ENCODE measurements around the gene ABLIM1.

ABLIM1 gene

DNA sequence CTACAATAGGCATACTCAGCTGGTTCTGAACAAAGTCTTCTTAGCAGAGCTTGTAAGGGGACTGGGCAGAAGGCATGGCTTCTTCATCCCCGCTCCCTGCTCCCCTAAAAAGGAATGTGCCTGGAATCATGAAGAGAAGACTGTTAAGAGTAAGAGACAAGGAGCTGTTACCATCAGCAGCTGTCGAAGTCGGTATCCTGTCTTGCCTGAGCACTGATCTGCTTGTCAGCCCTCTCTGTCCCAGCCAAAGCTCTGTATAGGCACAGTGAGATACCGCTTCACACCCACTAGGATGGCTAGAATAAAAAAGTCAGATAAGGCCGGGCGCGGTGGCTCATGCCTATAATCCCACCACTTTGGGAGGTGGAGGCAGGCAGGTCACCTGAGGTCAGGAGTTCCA, 2.4 kb downstream of the ABLIM1 start:
- no peak overlapping the region for H3K27ac ChIP-seq (ENCODE audit: low read depth, low read length)
- H3K9me3 ChIP-seq (ENCODE audit: low read length): no peaks in the 10 kb centered on the region
- no peaks in the 10 kb centered on the region for H3K27me3 ChIP-seq (ENCODE audit: control insufficient read depth in 1 of 2, insufficient read depth in 2 of 2, low read length in 2 of 2)

DNA sequence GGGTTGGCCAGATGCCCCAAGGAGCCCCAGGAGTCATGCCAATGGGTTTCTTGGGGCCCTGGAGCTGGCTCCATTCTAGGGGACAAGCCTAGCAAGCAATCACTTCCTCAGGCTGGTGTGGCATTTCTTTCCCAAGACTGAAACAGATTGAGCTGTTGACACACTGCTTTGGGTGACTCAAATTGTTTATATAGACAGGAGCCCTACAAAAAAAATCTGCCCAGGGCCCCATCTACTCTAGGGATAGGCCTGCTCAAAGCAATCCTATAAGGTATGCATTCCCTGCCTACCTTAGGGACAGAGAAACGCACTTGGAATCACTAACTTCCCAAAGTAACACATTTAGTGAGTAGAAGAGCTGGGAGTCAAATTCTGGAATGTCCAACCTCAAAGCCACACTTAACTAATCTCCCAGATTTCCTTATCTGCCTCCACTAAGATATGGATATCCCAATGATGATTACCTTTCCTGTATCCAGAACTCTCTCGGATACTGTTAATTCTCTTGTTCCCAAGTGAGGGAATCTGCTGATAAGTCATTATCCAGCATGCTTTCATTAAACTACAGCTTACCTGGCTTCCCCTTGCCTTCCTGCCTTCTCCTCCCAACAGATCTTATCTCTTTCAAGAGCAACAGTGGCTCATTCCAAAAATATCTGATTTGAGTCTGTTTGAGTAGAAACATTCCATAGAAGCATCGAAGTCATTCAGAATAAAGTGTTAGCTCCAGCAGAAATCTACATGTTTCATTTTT, 3.1 kb downstream of the ABLIM1 start:
- Histone ChIP-seq H3K27me3 (ENCODE audit: control insufficient read depth in 1 of 2, insufficient read depth in 2 of 2, low read length in 2 of 2) (no peaks in the 10 kb centered on the region), H3K9ac (ENCODE audit: low read length) (no peak overlapping the region), H3K27ac (ENCODE audit: low read depth, low read length) (no peak overlapping the region), H3K9me3 (ENCODE audit: low read length) (no peaks in the 10 kb centered on the region), H3K4me3 (ENCODE audit: low read depth in 1 of 2, low read length in 2 of 2) (no peak overlapping the region), H3K4me1 (ENCODE audit: insufficient read depth, low read length) (no peaks in the 10 kb centered on the region), H3K36me3 (ENCODE audit: insufficient read depth, low read length) (no peaks in the 10 kb centered on the region)

More for the DNA sequence above, 2.4 kb downstream of the ABLIM1 start:
- Histone ChIP-seq H3K36me3 (ENCODE audit: insufficient read depth, low read length) (no peaks in the 10 kb centered on the region), H3K4me1 (ENCODE audit: insufficient read depth, low read length) (no peaks in the 10 kb centered on the region), H3K9ac (ENCODE audit: low read length) (no peak overlapping the region), H3K4me3 (ENCODE audit: low read depth in 1 of 2, low read length in 2 of 2) (no peak overlapping the region)

DNA sequence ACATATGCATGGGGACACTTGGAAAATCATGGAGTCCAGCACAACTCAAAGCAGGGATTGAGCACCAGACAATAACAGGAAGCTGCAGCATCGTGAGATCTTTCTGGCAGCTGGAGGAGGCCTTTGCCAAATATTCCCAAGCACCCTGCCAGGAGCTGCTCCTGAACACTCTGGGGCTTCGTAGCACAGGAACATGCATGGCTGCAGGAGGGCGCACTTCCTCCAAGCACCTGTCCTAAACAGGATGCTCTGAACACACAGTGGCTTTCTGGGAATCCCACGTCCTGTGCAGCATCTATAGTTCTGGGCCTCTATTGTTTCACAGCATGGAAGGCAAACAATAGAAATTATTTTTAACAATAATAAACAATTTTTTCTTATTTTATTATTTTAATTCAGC, 4.1 kb downstream of the ABLIM1 start:
- Histone ChIP-seq H3K4me1 (ENCODE audit: insufficient read depth, low read length) (no peaks in the 10 kb centered on the region), H3K4me3 (ENCODE audit: low read depth in 1 of 2, low read length in 2 of 2) (no peak overlapping the region), H3K27me3 (ENCODE audit: control insufficient read depth in 1 of 2, insufficient read depth in 2 of 2, low read length in 2 of 2) (no peaks in the 10 kb centered on the region), H3K9me3 (ENCODE audit: low read length) (no peaks in the 10 kb centered on the region), H3K27ac (ENCODE audit: low read depth, low read length) (no peak overlapping the region), H3K9ac (ENCODE audit: low read length) (no peak overlapping the region), H3K36me3 (ENCODE audit: insufficient read depth, low read length) (no peaks in the 10 kb centered on the region)

DNA sequence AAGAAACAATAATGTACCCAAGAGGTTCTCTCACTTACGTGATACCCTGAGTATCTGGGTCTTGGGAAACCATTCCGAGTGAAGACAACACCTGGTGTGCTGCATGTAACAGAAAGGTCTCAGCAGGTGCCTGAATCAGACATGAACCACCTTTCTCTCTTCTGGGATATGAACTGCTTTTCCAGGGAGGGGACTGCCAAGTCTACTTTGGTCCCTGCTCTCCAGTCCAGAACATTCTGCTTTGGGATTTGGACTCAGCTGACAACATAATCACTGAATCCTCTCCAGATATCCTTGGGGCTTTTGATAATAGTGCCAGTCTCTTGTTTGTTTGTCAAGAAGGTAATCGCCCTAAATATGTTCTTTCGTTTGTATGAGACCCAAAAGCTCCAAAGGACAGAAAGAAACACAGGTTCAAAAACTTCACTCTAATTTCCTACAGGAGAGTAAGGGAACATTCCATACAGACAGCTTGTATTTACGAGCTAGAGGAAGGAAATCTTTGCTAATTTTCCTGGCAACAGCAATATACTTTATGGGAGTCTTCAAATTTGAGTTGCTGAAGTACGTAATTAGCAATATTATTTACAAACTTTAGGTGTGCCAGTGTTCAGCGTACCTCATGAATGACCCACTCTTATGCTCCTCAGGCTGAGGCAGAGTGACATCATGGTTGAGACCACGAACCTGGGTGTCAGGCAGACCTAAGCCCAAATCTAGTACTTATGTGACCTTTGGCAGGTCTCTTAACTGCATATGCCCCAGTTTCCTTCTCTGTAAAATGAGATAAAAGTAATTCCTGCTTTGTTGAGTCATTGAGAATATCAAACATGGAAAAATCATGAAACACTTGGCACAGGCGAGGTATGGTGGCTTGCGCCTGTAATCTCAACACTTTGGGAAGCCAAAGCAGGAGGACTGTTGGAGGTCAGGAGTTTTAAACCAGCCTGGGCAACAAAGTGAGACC, 5.4 kb downstream of the ABLIM1 start:
- H3K27ac ChIP-seq (ENCODE audit: low read depth, low read length): no peak overlapping the region
- H3K36me3 ChIP-seq (ENCODE audit: insufficient read depth, low read length): no peaks in the 10 kb centered on the region
- H3K27me3 ChIP-seq (ENCODE audit: control insufficient read depth in 1 of 2, insufficient read depth in 2 of 2, low read length in 2 of 2): no peaks in the 10 kb centered on the region
- H3K4me3 ChIP-seq (ENCODE audit: low read depth in 1 of 2, low read length in 2 of 2): no peak overlapping the region
- no peaks in the 10 kb centered on the region for H3K4me1 ChIP-seq (ENCODE audit: insufficient read depth, low read length)
- no peak overlapping the region for H3K9ac ChIP-seq (ENCODE audit: low read length)
- no peaks in the 10 kb centered on the region for H3K9me3 ChIP-seq (ENCODE audit: low read length)

DNA sequence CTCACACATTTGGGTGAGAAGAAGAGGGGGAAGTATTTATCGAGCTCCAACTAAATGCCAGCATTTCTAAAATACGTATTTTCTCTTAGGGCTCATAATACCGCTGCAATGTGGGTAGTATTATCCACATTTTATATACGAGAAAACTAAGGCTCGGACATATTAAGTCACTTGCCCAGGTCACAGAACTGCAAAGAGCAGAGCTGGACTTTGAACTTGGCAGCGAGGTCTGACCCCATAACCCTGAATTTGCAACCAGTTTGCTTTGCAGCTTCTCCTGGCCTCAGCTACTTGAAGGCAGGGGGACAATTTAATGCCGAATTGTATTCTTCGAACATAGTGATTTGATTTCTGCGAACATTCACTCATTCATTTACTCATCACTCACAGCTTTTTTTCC, 7.2 kb downstream of the ABLIM1 start:
- no peak overlapping the region for H3K9ac ChIP-seq (ENCODE audit: low read length)
- H3K27me3 ChIP-seq (ENCODE audit: control insufficient read depth in 1 of 2, insufficient read depth in 2 of 2, low read length in 2 of 2): no peaks in the 10 kb centered on the region
- no peaks in the 10 kb centered on the region for H3K4me1 ChIP-seq (ENCODE audit: insufficient read depth, low read length)
- H3K27ac ChIP-seq (ENCODE audit: low read depth, low read length): no peak overlapping the region
- no peak overlapping the region for H3K4me3 ChIP-seq (ENCODE audit: low read depth in 1 of 2, low read length in 2 of 2)
- no peaks in the 10 kb centered on the region for H3K36me3 ChIP-seq (ENCODE audit: insufficient read depth, low read length)
- no peaks in the 10 kb centered on the region for H3K9me3 ChIP-seq (ENCODE audit: low read length)

DNA sequence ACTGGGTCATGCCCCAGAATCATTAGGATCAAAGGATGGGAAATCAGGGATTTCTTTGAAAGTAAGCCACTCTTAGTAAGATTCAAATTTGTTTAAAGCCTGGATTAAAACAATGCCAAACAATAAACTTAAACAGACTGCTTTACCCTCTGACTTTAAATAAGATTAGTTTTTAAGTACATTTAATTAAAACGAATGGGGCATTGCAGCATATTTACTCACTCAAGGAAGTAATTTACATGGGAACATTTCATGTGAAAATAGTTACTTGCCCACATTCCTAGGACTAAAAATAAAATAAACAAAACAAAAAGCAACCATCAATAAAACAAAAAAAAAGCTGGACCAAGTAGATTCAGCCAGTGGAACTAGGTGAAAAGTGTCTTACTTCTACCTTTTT, 7.8 kb downstream of the ABLIM1 start:
- Histone ChIP-seq H3K36me3 (ENCODE audit: insufficient read depth, low read length) (no peaks in the 10 kb centered on the region), H3K4me3 (ENCODE audit: low read depth in 1 of 2, low read length in 2 of 2) (no peak overlapping the region), H3K9ac (ENCODE audit: low read length) (no peak overlapping the region), H3K4me1 (ENCODE audit: insufficient read depth, low read length) (no peaks in the 10 kb centered on the region), H3K27ac (ENCODE audit: low read depth, low read length) (no peak overlapping the region), H3K9me3 (ENCODE audit: low read length) (no peaks in the 10 kb centered on the region), H3K27me3 (ENCODE audit: control insufficient read depth in 1 of 2, insufficient read depth in 2 of 2, low read length in 2 of 2) (no peaks in the 10 kb centered on the region)

DNA sequence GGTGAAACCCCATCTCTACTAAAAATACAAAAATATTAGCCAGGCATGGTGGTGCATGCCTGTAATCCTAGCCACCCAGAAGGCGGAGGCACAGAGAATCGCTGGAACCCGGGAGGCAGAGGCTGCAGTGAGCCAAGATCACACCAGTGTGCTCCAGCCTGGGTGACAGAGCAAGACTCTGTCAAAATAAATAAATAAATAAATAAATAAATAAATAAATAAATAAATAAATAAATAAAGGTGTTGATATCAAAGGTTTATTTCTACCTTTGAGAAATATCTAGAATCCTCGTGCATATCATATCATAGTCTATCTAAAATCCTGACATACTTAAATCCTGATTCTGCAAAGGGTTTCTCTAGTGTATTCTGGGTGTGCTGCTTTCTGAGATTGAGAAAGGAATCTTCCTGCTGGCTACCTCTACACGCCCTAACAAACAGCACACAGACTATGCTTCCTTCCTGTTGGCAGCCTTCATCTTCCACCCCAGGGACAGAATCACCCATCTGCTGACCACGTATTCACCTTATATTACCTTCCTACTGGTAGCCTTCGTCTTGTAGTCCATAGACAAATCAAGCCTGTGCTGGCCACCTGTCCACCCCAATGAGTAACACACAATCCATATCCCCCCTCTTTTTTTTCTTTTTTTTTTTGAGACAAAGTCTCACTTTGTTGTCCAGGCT, 8.7 kb downstream of the ABLIM1 start:
- Histone ChIP-seq H3K27ac (ENCODE audit: low read depth, low read length) (no peak overlapping the region), H3K36me3 (ENCODE audit: insufficient read depth, low read length) (no peaks in the 10 kb centered on the region), H3K4me1 (ENCODE audit: insufficient read depth, low read length) (no peaks in the 10 kb centered on the region)

DNA sequence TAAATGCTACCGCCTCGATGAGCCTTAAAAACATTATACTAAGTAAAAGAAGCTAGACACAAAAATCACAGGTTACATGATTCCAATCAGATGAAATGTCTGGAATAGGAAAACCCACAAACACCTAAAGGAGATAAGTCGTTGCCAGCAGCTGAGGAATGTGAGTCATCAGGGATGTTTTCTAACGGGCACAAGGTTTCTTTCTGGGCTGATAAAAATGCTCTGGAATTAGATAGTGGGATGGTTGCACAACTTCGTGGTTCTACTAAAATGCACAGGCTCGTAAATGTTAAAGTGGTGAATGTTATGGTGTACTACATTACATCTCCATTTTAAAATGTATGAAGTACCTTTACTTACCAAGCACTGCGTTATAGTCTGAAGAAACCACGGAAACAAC, 9.7 kb downstream of the ABLIM1 start:
- no peak overlapping the region for H3K27ac ChIP-seq (ENCODE audit: low read depth, low read length)
- no peaks in the 10 kb centered on the region for H3K27me3 ChIP-seq (ENCODE audit: control insufficient read depth in 1 of 2, insufficient read depth in 2 of 2, low read length in 2 of 2)
- no peaks in the 10 kb centered on the region for H3K4me1 ChIP-seq (ENCODE audit: insufficient read depth, low read length)
- no peak overlapping the region for H3K9ac ChIP-seq (ENCODE audit: low read length)
- H3K9me3 ChIP-seq (ENCODE audit: low read length): no peaks in the 10 kb centered on the region
- H3K4me3 ChIP-seq (ENCODE audit: low read depth in 1 of 2, low read length in 2 of 2): no peak overlapping the region
- no peaks in the 10 kb centered on the region for H3K36me3 ChIP-seq (ENCODE audit: insufficient read depth, low read length)

More for the DNA sequence above, 8.7 kb downstream of the ABLIM1 start:
- H3K4me3 ChIP-seq (ENCODE audit: low read depth in 1 of 2, low read length in 2 of 2): no peak overlapping the region
- H3K9ac ChIP-seq (ENCODE audit: low read length): no peak overlapping the region
- no peaks in the 10 kb centered on the region for H3K27me3 ChIP-seq (ENCODE audit: control insufficient read depth in 1 of 2, insufficient read depth in 2 of 2, low read length in 2 of 2)
- no peaks in the 10 kb centered on the region for H3K9me3 ChIP-seq (ENCODE audit: low read length)

DNA sequence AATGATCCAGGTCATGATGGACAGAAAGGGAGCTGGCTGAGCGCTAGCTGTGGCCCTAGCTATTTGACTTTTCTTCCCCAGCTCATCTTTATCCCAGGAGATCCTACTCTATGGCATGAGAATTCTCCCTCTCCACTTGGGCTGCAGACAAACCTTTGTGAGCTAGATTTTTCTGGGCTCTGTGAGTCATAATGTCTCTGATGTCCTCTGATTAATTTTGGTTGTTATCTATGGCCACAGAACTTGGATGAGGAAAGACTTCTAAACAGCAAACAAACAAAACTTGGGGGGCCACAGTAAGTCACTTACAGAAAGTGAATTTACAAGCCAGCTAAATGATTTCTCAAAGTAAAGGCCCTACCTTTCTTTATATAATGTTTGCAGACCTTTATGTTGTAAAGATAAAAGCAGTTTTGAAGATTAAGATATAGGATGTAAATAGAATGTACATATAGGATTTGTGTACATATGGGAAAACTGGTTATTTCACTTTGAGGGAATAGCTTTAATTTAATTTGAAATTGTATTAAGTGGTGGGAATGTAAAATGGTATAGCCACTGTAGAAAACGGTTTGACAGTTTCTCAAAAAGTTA, 10.4 kb downstream of the ABLIM1 start:
- Histone ChIP-seq H3K9me3 (ENCODE audit: low read length) (no peaks in the 10 kb centered on the region), H3K36me3 (ENCODE audit: insufficient read depth, low read length) (no peaks in the 10 kb centered on the region), H3K9ac (ENCODE audit: low read length) (no peak overlapping the region), H3K27me3 (ENCODE audit: control insufficient read depth in 1 of 2, insufficient read depth in 2 of 2, low read length in 2 of 2) (no peaks in the 10 kb centered on the region), H3K4me3 (ENCODE audit: low read depth in 1 of 2, low read length in 2 of 2) (no peak overlapping the region), H3K27ac (ENCODE audit: low read depth, low read length) (no peak overlapping the region), H3K4me1 (ENCODE audit: insufficient read depth, low read length) (peaks cover 4% of the 10 kb centered on the region)

DNA sequence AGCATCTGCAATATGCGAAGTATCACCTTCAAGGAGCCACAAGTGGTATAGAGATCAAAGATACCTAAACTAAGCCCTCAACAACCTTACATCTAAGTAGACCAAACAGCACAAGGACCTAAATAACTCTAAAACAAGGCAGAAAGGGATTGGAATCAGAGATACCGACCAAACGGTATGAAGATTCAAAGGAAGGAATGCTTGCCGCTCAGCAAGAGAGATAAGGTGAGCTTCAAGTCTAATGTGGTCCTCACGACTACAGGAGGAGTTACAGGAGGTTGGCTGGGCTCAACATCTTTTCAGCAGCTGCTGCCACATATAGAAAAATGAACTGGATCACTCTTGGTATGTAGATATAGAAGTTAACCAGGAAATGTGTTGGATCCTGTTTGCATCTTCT, 11.6 kb downstream of the ABLIM1 start:
- H3K36me3 ChIP-seq (ENCODE audit: insufficient read depth, low read length): no peaks in the 10 kb centered on the region
- H3K9ac ChIP-seq (ENCODE audit: low read length): no peak overlapping the region
- H3K27ac ChIP-seq (ENCODE audit: low read depth, low read length): no peak overlapping the region
- H3K9me3 ChIP-seq (ENCODE audit: low read length): no peaks in the 10 kb centered on the region
- H3K4me1 ChIP-seq (ENCODE audit: insufficient read depth, low read length): peaks cover 4% of the 10 kb centered on the region
- no peaks in the 10 kb centered on the region for H3K27me3 ChIP-seq (ENCODE audit: control insufficient read depth in 1 of 2, insufficient read depth in 2 of 2, low read length in 2 of 2)
- no peak overlapping the region for H3K4me3 ChIP-seq (ENCODE audit: low read depth in 1 of 2, low read length in 2 of 2)

DNA sequence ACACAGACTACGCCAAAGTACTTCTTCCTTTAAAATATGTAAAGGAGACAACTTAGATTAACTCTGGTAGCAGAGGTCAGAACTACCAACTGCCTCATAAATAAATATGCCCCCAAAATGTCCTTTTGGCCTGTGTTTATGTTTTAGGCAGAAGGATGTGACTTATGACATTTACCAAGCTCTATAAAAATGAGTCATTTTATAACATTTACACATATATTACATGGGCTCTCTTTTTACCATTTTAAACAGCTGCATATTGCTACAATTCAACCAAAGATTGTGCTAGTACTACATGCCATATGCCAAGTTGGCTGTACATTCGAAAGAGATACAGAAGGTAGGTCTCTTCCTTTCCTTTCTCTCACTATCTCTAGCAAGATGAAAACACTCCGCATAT, 12.4 kb downstream of the ABLIM1 start:
- H3K27ac ChIP-seq (ENCODE audit: low read depth, low read length): no peak overlapping the region
- no peak overlapping the region for H3K4me3 ChIP-seq (ENCODE audit: low read depth in 1 of 2, low read length in 2 of 2)
- no peak overlapping the region for H3K9ac ChIP-seq (ENCODE audit: low read length)
- peaks cover 4% of the 10 kb centered on the region for H3K4me1 ChIP-seq (ENCODE audit: insufficient read depth, low read length)
- no peaks in the 10 kb centered on the region for H3K9me3 ChIP-seq (ENCODE audit: low read length)
- H3K36me3 ChIP-seq (ENCODE audit: insufficient read depth, low read length): no peaks in the 10 kb centered on the region
- no peaks in the 10 kb centered on the region for H3K27me3 ChIP-seq (ENCODE audit: control insufficient read depth in 1 of 2, insufficient read depth in 2 of 2, low read length in 2 of 2)

Data from muscle layer of colon (tissue), 2 donors.